Fibroblast of skin of abdomen (primary cell): ENCODE results near the gene MAST1. TPM values are rescaled to one million over a fixed set of nuclear protein-coding genes. Genes with fewer than 3 reads are reported as not detected.
"Not testable (repeated sequence)": the region's sequence is repeated elsewhere in the genome, so short reads cannot be mapped to it uniquely, and the experiment has no call there.

ENCODE experiments used
- DNase-seq: peaks from one replicate; pipeline ENCODE4 v3.0.0-alpha.2; 2013
- polyA plus RNA-seq, 2 experiments: library from polyadenylated mRNA; unstranded; fragments of 120-200 nt; gene quantifications; one replicate each; pipeline ENCODE4 v1.2.1, GENCODE V29; 2013; ENCODE audit not compliant: insufficient read length in 2 of 2

Gene MAST1
- 0.72 TPM for polyA plus RNA-seq (2013, experiment 1 of 2; ENCODE audit: insufficient read length)
- polyA plus RNA-seq (2013, experiment 2 of 2; ENCODE audit: insufficient read length): 0.66 TPM

DNA sequence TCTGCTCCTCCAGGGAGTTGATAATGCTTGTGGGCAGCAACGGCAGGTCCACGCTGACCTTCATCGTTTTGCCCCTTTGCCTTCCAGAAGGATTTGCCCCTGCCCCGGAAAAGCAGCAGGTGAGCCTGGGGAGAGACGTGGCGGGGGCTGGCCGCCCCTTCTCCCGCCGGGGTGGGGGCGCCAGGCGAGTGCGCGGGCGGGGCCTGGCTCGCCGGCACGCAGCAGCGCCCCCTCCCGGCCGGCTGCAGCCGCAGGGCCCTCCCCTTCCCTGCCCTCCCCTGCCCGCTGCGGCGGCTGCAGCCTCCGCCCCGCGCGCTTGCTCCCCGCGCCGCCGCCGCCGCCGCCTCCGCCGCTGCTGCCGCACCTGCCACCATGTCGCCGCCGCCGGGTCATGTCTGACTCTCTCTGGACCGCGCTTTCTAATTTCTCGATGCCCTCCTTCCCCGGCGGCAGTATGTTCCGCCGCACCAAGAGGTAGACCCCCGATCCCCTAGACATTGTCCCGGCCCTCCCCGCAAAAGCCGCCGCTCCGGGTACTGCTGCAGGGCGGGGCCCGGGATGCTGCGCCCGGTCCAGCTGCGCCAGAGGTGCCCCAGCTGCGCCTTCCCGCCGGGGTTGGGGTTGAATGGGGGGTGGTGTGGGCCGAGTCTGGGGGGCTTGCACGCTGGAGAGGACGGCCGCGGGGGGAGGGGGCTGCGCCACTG lies at the start of gene MAST1:
TSS of gene MAST1 (plus strand) at position 334 of the 704 bp plus-strand sequence. CDS start at position 392, 58 bp downstream.
- DNase-seq: no peak

DNA sequence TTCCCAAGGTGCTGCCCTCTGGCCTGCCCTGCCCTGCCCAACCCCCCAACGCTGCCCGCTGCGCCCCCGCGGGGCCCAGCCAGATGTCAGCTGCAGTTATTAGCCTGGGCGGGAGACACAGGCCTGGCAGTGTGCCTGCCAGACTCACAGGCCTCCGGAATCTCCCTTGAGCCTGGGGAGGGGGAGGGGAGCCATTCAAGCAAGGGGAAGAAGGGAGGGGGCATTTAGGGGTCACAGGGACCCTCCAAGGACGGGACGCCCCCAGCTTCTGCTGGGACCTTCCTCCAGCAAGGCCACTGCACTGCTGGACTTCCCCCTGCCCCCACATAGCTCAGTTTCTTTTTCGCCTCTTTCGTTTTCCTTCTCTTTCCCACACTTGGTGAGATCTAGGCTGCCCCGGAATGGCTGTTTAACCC lies 49.6 kb upstream of the MAST1 start:
- peak; percentile 74 for DNase-seq

DNA sequence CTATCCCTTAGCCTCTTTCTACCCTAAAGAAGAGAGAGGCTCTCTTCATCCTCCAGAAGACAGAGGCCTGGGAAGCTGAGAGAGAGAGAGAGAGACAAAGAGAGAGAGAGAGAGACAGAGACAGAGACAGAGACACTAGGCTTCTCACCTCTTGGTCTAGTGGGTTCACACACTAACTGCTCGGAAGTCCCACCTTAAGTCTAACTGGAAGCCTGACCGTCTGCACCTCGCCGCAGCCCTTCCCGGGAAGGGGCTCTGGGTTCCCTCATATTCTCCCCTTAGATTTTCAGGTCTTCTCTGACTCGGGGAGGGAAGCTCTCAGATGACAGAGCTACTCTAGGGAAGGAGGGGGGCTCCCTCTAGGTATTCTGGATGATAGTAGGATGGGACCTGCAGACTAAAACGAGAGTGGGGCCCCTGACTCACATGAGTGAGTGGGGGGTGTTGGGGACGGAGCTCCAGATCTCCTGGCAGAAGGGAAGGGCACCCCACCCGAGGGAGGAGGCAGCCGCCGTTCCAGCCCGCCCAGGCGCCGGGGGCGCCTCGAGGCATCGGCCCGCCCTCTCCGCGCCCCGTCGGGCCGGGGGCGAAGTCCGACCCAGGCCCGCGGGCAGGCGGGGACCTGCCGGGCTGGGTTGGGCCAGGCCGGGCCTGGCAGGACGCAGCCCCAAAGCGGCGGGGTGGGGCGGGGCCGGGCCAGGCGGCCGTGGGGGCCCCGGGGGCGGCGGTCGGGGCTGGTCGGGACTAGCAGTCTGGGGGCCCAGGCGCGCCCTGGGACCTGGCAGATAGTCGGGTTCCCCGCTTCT lies 49.0 kb upstream of the MAST1 start:
- DNase-seq: no peak

DNA sequence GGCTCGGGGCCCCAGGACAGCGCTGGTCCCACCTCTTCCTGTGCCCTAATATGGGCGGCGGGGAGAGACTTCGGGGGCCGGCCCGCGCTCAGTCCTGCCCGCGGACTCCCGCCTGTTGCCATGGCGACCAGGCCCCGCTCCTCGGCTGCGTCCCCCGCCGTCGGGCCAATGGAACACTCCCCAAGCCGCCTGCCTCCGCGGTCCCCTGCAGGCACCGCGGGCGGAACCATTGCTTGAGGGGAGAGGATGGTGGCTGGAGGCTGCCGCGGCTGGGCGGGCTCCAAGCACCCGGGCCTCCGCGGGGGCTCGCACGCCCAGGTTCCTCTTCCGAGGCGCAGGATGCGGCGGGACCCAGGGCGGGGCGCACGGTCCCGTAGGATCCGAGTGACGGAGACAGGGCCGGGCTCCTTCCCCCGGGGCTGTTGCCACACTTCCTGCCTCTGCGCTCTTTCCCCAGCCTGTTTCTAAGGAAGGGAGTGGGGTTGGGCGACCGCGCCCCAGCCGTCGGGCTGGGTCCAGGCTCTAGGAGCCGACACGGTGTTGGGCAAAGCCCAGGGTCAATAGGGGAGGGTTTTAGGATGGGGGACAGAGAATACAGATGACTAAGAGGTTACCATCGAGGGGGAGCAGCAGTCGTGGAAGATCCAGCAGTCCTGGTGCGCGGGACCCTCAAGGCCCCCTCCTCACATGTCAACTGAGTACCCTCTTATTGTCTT lies 48.3 kb upstream of the MAST1 start:
- DNase-seq: peak; percentile 98

DNA sequence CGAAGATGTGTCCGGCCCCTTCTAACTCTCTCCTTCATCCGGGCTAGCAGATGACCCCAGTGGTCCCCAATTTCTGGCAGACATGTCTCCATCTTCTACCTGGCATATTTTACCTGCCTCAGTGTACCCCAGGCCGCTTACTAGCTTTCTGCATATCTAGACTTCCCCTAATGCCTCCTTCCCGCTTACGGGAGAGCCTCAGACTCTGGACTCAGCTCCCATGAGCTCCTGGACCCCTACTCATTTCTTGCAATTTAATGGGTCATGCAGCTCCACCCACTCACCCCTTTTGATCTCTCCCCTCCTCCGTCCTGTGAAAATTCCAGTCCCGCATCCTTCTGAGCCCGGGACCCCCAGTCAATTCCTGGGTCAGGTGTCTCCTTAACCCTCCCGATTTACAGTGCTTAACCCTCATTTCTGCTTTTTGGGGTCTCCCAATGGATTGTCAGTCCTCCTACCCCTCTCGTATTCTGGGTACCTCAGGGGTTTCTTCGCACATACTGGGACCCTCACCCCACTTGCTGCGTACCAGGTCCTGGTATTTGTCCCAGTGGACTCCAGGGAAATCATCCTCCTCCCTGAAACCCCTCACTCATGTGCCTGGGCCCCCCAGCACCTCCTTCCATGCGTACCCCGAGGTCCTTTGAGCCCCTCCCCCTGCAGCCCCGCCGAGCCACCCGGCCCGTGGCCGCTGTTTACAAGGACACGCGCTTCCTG lies 47.5 kb upstream of the MAST1 start:
- DNase-seq: no peak

DNA sequence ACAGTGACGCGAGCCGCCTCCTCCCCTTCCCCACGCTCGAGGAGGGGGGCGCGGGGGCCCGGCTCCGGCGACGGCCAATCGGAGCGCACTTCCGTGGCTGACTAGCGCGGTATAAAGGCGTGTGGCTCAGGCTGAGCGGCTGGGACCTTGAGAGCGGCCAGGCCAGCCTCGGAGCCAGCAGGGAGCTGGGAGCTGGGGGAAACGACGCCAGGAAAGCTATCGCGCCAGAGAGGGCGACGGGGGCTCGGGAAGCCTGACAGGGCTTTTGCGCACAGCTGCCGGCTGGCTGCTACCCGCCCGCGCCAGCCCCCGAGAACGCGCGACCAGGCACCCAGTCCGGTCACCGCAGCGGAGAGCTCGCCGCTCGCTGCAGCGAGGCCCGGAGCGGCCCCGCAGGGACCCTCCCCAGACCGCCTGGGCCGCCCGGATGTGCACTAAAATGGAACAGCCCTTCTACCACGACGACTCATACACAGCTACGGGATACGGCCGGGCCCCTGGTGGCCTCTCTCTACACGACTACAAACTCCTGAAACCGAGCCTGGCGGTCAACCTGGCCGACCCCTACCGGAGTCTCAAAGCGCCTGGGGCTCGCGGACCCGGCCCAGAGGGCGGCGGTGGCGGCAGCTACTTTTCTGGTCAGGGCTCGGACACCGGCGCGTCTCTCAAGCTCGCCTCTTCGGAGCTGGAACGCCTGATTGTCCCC lies 46.8 kb upstream of the MAST1 start, which contains the start of gene JUNB:
TSS of gene JUNB (plus strand) at position 142 of the 706 bp plus-strand sequence. CDS start at position 428, 286 bp downstream.
- peak; percentile 97 for DNase-seq

GRCh38 chr19:12792051-12792852 lies 46.1 kb upstream of the MAST1 start:
- peak; percentile 56 for DNase-seq

- no peak for DNase-seq
Observed at GRCh38 chr19:12792853-12793289, 45.4 kb upstream of the MAST1 start.

GRCh38 chr19:12793290-12794195 lies 44.8 kb upstream of the MAST1 start:
- DNase-seq: peak; percentile 95

GRCh38 chr19:12794196-12794941 lies 43.9 kb upstream of the MAST1 start:
- DNase-seq: no peak

DNA sequence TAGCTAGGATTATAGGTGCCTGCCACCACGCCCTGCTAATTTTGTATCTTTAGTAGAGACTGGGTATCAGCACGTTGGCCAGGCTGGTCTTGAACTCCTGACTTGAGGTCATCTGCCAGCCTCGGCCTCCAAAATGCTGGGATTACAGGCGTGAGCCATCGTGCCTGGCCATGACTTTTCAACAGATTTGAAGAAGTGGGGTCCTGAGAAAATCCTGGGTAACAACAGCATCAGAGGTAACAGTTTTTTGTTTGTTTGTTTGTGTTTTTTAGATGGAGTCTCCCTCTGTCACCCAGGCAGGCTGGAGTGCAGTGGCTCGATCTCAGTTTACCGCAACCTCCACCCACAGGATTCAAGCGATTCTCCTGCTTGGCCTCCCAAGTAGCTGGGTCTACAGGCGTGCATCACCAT lies 43.3 kb upstream of the MAST1 start:
- DNase-seq: no peak

DNA sequence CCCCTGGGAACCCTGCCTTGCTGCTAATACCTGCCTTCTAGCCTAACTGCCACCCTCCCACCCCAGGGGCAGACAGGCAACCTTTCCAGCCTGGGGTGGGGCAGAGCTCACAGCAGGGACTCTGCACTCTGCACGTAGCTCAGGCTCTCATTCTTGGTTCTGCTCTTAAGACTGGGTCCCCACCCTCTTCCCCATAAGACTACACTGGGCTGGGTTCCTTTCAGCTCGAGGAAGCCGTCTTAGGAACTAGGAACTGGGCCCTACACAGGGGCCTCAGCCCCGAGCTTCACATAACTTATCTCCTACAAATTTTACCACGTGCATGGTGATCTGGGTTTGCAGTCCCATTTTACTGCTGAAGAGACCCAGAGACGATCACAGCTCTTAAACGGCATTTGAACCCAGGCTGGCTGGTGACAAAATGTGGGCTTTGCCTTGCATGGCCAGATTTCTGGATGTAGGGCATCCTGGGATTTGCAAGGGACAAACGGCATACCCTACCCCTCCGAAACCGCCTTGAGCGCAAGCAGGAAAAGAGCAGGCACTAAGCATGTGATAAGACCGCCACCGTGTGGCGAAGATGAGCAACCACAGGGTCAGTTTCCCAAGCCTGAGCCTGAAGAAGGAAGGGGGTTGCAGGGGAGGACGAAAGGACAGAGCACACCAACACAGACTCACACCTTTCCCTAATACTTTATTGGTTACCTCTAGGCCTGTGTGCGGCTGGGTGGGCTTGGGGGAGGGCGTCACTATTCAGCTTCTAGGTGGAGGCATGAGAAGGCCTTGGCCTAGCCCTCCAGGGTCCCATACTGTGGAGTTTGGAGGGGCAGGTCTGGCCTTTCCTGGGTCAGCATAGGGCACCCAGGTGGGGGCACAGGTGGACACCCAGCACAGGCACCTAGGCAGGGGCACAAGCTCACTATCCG lies 41.9 kb upstream of the MAST1 start:
- DNase-seq: peak; percentile 78

- DNase-seq: no peak
Observed at GRCh38 chr19:12797141-12797587, 41.2 kb upstream of the MAST1 start.

- not testable (repeated sequence) for DNase-seq
Observed at GRCh38 chr19:12797607-12798006, 40.7 kb upstream of the MAST1 start.

DNA sequence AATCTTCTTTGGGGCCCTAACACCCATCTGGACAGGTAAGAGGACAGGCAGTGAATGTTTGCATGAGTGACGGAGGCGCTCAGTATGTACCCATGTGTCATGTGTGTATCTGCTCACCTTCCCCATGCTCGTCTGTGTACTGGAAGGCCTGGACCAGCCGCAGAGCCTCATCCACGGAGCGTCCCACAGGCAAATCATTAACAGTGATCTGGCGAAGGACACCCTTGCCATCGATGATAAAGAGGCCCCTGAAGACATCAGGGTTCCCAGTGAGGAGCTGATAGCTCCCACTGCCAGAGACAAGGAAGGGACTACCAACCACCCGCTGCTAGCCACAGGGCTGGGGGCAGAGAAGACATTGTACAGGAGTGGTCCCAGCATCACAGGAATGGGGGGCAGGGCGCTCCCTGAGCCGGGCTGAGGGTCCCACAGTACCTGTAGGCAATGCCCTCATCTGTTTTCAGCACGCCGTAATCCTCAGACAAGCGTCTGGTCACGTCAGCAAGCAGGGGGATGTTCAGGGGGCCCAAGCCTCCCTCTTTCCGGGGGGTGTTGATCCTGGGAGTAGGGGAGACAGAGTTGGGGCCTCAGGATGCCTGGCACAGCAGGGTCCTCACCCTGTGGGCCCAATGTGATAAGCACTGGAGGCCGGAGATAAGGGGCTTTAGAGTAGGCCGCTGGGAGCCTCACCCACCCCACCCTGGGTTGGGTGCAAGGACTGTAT lies 38.4 kb upstream of the MAST1 start:
- no peak for DNase-seq

DNA sequence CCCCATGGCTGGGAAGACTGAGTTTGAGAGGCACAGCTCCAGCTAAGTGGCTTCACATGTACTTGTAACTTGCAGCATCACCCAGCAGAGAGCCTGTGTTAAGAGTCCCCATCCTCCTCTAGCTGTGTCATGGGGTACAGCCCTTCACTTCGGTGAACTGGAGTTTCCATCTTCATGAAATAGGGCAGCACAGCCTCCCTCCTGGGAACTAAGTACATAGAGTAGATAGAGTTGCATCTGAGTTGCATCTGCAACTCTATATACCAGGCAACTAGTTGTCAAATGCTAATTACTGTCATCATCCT lies 37.9 kb upstream of the MAST1 start:
- no peak for DNase-seq

DNA sequence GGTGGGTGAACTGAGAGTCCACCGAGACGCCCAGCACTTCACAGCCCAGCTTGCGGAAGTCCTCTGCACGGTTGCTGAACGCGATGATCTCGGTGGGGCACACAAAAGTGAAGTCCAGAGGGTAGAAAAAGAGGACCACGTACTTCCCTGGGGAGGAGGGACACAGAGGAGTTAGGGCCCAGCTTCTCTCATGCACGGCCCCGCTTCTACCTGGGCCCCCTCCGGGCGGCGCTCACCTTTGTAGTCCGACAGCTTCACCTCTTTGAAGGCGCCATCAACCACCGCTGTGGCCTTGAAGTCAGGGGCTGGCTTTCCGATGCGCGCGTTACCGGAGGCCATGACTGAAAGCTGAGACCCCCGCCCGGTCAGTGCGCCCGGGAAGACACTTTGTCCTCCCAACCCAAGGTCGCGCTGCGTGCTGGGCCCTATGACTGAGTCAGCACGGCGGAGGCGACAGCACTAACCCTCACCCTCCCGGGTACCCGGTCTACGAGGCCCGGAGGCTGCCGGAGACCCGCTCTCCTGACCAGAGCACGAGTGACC lies 37.3 kb upstream of the MAST1 start:
- DNase-seq: no peak
